Right ventricle myocardium inferior (tissue), 1 donor: Measurements from ENCODE around the gene FAM72B. TPM values are rescaled to one million over a fixed set of nuclear protein-coding genes. Genes with fewer than 3 reads are reported as not detected.
"Not testable (repeated sequence)": the region's sequence is repeated elsewhere in the genome, so short reads cannot be mapped to it uniquely, and the experiment has no call there.

Experiments
- ATAC-seq: fragments of 200-7000 bp; cut with Tn5 transposase; one replicate; pipeline ENCODE4 v1.9.1; 2020; ENCODE audit warnings: mild to moderate bottlenecking, moderate library complexity
- DNase-seq: peaks from one replicate; pipeline ENCODE4 v3.0.0; 2021; ENCODE audit errors: missing footprints
- intact Hi-C: fragments of 100-400 bp; cut with DNase I; formaldehyde crosslinking; loops from one replicate; pipeline ENCODE4 v1.11.0; 2022
- total RNA-seq: library from RNA; stranded (reverse); fragmentation: NEBNext Ultra II Directional; extraction: Animal tissue kit (Norgen Biotek cat#: 25700); gene quantifications from one replicate; pipeline ENCODE4 v1.2.1, GENCODE V29; 2021
- donor health status: DM: no; HTN: yes; CAD: no; lungs with severe emphysema.

Gene FAM72B
- total RNA-seq, 1 donor from 2014 or later, result 0.43 TPM

DNA sequence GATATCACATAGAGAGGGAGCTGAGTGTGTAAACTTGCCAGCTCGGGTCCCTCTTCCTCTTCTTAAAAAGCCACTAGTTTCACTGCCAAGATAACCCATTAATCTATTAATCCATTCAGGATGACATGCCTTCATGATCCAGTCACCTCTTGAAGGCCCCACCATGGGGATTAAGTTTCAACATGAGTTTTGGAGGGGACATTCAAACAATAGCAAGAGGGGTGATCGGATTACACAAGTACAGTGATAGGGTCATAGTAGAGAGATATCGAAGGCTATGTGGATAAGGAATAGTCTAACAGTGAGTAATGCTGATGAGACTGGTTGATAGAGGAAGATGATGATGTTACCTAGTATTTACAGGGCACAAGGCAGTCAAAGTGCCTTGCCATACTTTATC is 18.8 kb upstream of the FAM72B start:
- ATAC-seq, intact Hi-C loops, DNase-seq: not testable (repeated sequence)

- ATAC-seq, intact Hi-C loops, DNase-seq: not testable (repeated sequence)
These were observed 17.1 kb upstream of the FAM72B start for GRCh38 chr1:121200985-121201981.

GRCh38 chr1:121200232-121200631 is 16.1 kb upstream of the FAM72B start:
- not testable (repeated sequence) for DNase-seq

DNA sequence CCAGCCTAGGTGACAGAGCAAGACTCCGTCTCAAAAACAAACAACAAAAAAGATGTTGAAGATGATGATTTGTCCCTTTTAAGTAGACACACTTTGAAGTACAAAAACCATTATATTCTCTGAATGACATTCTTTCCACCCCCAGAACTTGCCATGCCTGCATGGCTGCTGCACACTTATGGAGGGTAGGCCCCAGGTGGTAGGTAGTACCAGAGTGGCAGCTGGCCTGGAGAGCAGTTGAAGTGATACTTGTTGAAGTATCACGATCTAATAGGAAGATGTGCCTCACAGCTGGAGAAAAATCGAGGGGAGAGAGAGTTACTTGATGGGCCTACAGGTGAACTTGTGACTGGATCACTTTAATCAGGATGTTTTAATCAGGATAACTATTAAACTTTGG is 15.6 kb upstream of the FAM72B start:
- intact Hi-C loops, DNase-seq, ATAC-seq: not testable (repeated sequence)

More at GRCh38 chr1:121200232-121200631, 16.1 kb upstream of the FAM72B start:
- intact Hi-C loops, ATAC-seq: not testable (repeated sequence)

GRCh38 chr1:121197095-121197882 is 13.1 kb upstream of the FAM72B start:
- intact Hi-C loops, ATAC-seq: not testable (repeated sequence)

DNA sequence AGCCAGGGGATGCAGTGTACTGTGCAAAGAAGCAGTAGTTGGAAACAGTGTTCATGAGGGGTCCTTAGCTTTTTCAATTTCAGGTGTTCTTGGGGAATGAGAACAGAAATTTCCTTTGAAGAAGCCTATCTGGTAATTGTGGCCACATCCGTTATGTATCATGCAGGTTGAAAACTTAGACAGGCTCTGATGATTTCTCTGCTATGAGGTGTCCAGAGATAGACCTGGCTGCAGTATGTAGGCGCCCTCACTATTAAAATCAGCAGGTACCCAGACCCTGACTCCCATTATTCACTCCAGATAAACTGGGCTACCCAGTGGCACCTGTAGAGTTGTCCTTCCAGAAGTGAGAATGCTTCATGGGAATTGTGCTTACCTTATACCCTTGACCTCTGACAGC is 8.4 kb upstream of the FAM72B start:
- DNase-seq, ATAC-seq, intact Hi-C loops: not testable (repeated sequence)

More at GRCh38 chr1:121197095-121197882, 13.1 kb upstream of the FAM72B start:
- not testable (repeated sequence) for DNase-seq

GRCh38 chr1:121187914-121188313 is 3.8 kb upstream of the FAM72B start:
- DNase-seq, ATAC-seq, intact Hi-C loops: not testable (repeated sequence)

- ATAC-seq, intact Hi-C loops, DNase-seq: not testable (repeated sequence)
These were observed 2.1 kb upstream of the FAM72B start for GRCh38 chr1:121186191-121186590.

- DNase-seq, result peak; percentile 66
- intact Hi-C loops, result not testable (repeated sequence)
- ATAC-seq, result peak; percentile 41
These were observed 1.1 kb upstream of the FAM72B start for GRCh38 chr1:121185140-121185708.

DNA sequence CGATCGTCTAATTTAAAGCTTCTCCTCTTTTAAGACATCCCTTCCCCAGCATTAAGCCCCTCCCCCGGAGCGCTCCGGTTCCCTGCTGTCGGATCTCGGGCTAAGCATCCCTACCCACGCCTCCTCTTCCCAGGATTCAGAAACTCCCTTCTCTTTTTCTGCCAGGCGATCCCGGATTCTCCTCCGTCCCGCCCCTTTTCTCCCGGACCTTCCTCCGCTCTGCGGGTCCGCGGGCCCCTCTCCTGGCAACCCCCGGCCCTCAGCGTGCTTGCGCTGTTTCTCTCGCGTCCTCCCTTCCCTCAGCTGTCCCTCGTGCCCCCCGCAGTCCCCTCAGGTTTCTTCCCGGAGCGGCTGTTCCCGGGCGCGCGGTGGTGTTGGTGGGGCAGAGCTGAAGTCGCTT is 273 bp downstream of the FAM72B start:
- not testable (repeated sequence) for ATAC-seq
- DNase-seq, result peak; percentile 27

GRCh38 chr1:121178197-121178596 is 5.9 kb downstream of the FAM72B start:
- ATAC-seq, intact Hi-C loops, DNase-seq: not testable (repeated sequence)

More for the DNA sequence above, 273 bp downstream of the FAM72B start:
- intact Hi-C loops, result not testable (repeated sequence)

GRCh38 chr1:121176649-121177048 is 7.5 kb downstream of the FAM72B start:
- not testable (repeated sequence) for ATAC-seq, DNase-seq

DNA sequence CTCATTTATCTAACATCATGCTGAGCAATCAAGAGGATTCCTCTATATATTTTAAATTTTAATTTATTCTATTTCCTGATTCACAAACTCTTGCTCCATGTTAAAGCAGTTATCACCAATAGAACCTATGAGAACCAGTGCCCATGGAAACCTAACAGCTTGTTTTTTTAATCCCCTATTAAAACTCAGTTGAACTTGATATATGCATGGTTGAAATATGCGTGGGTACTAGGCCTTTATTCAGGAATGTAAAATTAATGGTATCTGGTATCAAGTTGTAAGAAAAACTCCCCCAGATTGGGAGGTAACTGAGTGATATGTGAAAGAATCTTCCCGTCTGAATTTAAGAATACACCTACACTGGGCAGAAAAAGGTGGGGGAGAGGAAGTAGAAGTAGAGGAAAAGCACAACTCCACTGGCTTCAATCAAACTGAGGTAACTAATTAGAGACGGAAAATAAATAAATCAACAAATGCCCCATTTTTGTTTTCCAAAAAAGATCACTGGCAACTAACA is 15.9 kb downstream of the FAM72B start:
- ATAC-seq, intact Hi-C loops, DNase-seq: not testable (repeated sequence)

More at GRCh38 chr1:121176649-121177048, 7.5 kb downstream of the FAM72B start:
- intact Hi-C loops, result not testable (repeated sequence)

DNA sequence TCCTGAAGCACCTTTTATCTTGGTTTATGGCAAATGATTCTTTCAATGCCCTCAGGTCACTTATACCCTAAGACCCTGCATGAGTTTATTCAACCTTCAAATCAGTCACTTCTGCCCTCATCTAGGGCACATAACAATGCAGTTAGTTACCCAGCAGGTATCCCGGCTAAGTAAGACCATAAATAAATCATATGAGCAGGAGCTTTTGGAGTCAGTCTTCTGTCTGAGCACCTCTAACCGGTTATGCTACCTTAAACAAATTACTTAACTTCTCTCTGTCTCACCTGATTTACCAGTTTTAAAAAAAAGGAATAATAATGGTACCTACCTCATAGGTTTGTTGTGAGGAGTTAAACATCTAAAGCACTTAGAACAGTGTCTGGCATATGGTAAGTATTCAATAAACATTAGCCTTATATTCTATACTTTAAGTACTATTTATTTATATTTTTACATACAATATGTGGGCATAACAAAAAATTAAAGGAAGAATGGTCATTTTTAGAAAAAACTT is 16.9 kb downstream of the FAM72B start:
- DNase-seq, intact Hi-C loops, ATAC-seq: not testable (repeated sequence)

DNA sequence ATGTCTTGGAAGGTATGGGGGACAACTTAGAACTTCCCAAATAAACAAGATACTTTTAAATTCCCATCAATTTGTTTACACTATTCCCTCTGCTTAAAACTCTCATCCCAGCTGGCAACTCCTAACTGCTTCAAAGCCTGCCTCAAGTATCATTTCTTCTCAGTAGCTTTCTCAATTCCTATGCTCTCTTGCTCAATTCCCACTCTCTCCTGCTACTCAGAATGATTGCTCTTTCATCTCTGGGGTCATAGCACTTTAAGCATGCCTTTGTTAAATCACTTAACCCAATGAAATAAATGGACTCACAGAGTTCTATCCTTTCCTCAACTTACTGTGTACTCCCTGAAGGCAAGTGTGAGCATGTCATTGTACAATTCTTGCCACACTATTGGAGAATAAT is 18.8 kb downstream of the FAM72B start:
- intact Hi-C loops, DNase-seq, ATAC-seq: not testable (repeated sequence)

- intact Hi-C loops, ATAC-seq, DNase-seq: not testable (repeated sequence)
These were observed 20.0 kb downstream of the FAM72B start for GRCh38 chr1:121163850-121164757.
